Germinal center (tissue), 1 donor: Measurements from ENCODE around the gene CXCR2.
"Not testable (repeated sequence)": the region's sequence is repeated elsewhere in the genome, so short reads cannot be mapped to it uniquely, and the experiment has no call there.

Source experiments
- DNase-seq: peaks from one replicate; pipeline ENCODE4 v3.0.0; 2012; ENCODE audit warnings: mixed read lengths, low spot score

Gene CXCR2

GRCh38 chr2:218125626-218126080 lies at the start of gene CXCR2:
TSS of gene CXCR2 (plus strand) at chr2:218126028. CDS start at chr2:218134802, 8,774 bp downstream.
- no peak for DNase-seq

DNA sequence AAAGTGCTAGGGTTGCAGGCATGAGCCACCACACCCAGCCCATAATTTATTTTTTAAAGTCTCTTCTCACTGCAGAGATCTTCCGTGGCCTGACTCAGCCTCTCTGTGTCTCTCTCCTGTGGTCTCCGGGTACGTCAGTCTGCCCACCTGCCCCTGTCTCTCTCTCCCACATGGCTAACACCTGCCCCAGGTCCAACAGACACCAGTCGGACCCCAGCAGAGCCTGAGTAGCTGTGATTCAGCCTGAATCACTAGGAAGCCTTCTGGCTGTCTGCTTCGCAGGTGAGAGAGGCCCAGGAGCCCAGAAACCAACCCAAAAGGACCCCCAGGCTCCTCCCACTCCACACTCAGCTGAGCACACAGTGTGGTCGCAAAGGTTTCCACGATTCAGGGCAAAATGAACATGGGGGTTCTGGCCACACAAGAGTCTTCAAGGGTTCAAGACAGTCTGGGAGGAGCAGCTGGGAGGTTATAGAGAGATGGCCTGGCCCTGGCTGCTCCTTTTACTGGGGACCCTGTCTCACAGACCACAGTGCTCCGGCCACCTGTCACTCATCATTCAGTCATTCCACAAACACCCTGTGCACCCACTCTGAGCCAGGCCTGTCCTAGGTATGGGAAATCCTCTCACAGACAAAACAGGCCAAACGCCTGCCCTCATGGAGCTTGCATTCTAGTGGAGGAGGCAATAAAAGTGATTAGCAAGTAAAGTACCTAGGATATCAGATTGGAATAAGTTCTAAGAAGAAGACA lies 48.2 kb upstream of the CXCR2 start:
- DNase-seq: no peak

DNA sequence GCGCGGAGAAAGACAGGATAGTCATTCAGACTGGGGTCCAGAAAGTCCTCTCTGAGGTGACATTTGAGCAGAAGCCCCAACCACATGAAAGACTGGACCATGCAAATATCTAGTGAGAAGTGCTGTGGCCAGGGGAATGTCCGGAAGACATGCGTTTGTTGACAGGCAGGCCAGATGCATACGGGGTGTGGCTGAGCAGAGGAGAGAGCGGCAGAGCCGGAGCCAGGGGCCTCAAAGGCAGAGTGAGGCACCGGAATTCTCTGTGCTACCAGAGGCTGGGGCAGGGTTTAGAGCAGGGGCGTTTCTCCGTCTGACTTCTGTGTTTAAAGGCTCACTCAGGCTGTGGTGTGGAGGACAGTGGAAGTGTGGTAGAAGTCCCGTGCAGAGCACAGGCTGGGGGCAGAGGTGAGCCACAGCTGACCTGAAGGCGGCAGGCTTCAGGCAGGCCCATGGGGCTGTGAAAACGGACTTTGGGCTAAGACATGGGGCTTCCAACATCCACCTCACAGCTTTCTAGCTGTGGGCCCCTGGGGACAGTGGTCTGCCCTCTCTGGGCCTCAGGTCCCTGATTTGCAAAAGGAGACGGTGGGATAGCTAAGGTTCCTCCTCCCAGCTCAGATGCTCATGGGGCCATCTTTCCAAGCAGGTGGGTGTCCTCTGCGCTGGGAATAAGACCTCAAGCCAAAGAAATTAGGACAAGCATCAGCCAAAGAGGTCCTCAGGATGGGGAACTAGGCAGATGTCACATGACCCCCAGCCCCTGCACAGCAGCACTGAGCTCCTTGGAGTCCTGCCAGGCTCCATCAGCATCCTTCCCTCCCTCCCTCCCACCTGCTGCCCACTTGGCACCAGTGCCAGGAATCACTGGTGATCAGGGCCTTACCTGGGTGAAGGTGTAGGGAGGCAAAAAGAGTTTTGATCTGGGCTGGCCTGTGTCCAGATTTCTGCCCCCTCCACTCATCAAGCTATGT lies 45.6 kb upstream of the CXCR2 start:
- no peak for DNase-seq

DNA sequence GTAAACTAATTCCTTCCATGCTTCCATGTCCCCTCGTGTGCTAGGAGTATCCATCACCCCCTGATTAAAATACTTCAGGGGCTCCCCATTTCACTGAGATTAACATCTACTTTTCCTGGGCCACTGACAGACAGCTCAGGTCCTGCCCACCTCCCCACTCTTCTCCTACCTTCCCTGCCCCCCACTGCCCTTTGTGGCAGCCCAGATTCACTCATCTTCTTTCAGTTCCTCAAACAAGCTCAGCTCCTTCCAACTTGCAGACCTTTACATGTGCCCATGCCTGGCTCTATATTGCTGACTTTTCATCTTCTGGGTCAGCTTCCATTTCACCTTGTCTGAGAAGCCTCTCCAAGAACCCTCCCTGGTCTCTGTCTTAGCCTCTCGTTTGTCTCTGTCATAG lies 44.8 kb upstream of the CXCR2 start:
- DNase-seq: no peak

DNA sequence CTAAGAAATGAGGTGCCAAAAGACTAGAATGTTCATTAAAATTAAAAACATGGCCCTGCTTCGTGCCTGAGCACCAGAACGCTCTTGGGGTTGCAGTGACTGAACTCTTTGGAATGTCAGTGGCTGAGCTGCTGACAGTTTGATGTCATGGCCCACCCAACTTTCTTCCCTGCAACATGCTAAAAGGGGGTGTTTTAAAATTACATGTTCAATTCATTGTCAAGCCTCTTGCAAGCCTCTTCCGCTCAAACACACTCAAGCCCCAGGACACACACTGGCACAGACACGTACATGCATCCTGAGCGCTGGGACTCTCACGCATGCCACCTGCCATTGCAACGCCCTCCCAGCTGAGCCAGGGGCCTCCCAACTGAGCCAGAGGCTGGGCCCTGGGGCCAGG lies 44.1 kb upstream of the CXCR2 start:
- DNase-seq: no peak

GRCh38 chr2:218082586-218083351 lies 43.1 kb upstream of the CXCR2 start:
- DNase-seq: no peak

DNA sequence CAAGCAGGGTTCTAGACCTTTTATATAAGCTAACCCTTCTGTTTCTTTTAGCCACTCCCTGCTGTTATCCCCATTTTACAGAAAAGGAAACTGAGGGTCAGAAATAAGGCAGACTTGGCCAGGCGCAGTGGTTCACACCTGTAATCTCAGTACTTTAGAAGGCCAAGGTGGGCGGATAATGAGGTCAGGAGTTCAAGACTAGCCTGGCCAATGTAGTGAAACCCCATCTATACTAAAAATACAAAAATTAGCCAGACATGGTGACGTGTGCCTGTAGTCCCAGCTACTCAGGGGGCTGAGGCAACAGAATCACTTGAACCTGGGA lies 42.5 kb upstream of the CXCR2 start:
- no peak for DNase-seq

GRCh38 chr2:218086478-218086877 lies 39.4 kb upstream of the CXCR2 start:
- no peak for DNase-seq

GRCh38 chr2:218089259-218089658 lies 36.6 kb upstream of the CXCR2 start:
- no peak for DNase-seq

- no peak for DNase-seq
Observed at GRCh38 chr2:218091746-218092145, 34.1 kb upstream of the CXCR2 start.

- no peak for DNase-seq
Observed at GRCh38 chr2:218093879-218094278, 31.9 kb upstream of the CXCR2 start.

- no peak for DNase-seq
Observed at GRCh38 chr2:218095853-218096252, 30.0 kb upstream of the CXCR2 start.

DNA sequence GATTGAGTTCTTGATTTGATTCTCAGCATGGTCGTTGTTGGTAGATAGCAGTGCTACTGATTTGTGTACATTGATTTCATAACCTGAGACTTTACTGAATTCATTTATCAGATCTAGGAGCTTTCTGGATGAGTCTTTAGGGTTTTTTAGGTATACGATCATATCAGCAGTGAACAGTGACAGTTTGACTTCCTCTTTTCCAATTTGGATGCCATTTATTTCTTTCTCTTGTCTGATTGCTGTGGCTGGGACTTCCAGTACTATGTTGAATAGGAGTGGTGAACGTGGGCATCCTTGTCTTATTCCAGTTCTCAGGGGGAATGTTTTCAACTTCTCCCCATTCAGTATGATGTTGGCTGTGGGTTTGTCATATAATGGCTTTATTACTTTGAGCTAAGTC lies 27.9 kb upstream of the CXCR2 start:
- DNase-seq: no peak

DNA sequence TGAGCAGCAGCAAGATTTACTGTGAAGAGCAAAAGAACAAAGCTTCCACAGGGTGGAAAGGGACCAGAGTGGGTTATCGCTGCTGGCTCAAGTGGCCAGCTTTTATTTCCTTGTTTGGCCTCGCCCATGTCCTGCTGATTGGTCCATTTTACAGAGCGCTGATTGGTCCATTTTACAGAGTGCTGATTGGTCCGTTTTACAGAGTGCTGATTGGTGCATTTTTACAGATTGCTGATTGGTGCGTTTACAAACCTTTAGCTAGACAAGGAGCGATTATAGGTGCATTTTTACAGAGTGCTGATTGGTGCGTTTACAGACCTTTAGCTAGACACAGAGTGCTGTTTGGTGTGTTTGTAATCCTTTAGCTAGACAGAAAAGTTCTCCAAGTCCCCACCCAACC lies 17.0 kb upstream of the CXCR2 start:
- not testable (repeated sequence) for DNase-seq

DNA sequence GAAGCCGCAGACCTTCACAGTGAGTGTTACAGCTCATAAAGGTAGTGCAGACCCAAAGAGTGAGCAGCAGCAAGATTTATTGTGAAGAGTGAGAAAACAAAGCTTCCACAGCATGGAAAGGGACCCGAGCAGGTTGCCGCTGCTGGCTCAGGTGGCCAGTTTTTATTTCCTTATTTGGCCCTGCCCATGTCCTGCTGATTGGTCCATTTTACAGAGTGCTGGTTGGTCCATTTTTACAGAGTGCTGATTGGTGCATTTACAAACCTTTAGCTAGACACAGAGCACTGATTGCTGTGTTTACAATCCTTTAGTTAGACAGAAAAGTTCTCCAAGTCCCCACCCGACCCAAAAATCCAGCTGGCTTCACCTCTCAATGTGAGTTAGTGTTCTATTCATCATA lies 4.0 kb upstream of the CXCR2 start:
- DNase-seq: not testable (repeated sequence)

- not testable (repeated sequence) for DNase-seq
Observed at GRCh38 chr2:218122286-218122685, 3.5 kb upstream of the CXCR2 start.

DNA sequence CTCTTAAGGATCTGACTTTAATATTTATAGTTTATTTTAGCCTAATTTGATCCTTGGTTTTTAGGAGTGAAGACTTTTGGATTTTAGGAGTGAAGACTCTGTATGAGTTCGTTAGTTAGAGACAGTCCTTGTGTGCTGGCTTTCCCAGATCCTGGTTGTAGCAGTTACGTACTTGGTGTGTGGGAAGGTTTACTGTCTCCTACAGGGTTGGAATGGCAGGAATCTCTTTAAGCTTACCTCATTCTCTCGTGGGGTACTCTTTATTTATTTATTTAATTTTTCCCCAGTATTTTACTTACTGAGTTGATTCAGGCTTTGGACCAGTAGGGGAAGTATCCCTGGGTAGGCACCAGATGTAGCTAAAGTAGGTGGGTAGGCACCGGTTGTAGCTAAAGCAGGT lies 1.8 kb upstream of the CXCR2 start:
- no peak for DNase-seq

GRCh38 chr2:218125095-218125494 lies 733 bp upstream of the CXCR2 start:
- DNase-seq: no peak

- no peak for DNase-seq
Observed at GRCh38 chr2:218127929-218128455, 2.2 kb downstream of the CXCR2 start.

GRCh38 chr2:218128781-218129457 lies 3.1 kb downstream of the CXCR2 start:
- no peak for DNase-seq

- DNase-seq: no peak
Observed at GRCh38 chr2:218129458-218130135, 3.8 kb downstream of the CXCR2 start.
